GM23248 (cell line): Measurements from ENCODE around the gene CNDP1. TPM values are rescaled to one million over a fixed set of nuclear protein-coding genes. Genes with fewer than 3 reads are reported as not detected.

Source experiments
- DNase-seq: peaks from one replicate; pipeline ENCODE4 v3.0.0-alpha.2; 2015
- H2AFZ ChIP-seq: fragments of 200-600 bp; sonication (generic); 2 replicates; pipeline ENCODE4 v1.6.1; 2016; ENCODE audit warnings: antibody characterized with exemption
- H3F3A ChIP-seq: fragments of 200-600 bp; sonication (generic); 2 replicates; pipeline ENCODE4 v1.6.1; 2016; ENCODE audit warnings: mild to moderate bottlenecking, antibody characterized with exemption, mixed run types; ENCODE audit not compliant: insufficient read depth
- H3K27ac ChIP-seq: fragments of 200-600 bp; sonication (generic); 2 replicates; pipeline ENCODE4 v1.5.1; 2016; ENCODE audit warnings: mild to moderate bottlenecking
- H3K27me3 ChIP-seq: fragments of 200-600 bp; sonication (generic); replicated peaks from 2 replicates; pipeline ENCODE4 v1.6.1; 2016; ENCODE audit warnings: mild to moderate bottlenecking; ENCODE audit not compliant: insufficient read depth
- H3K36me3 ChIP-seq: fragments of 200-600 bp; sonication (generic); 2 replicates; pipeline ENCODE4 v1.6.1; 2016; ENCODE audit warnings: low read depth, mild to moderate bottlenecking
- H3K4me1 ChIP-seq: fragments of 200-600 bp; sonication (generic); 2 replicates; pipeline ENCODE4 v1.6.1; 2016; ENCODE audit warnings: mild to moderate bottlenecking; ENCODE audit not compliant: insufficient read depth
- H3K4me2 ChIP-seq: fragments of 200-600 bp; sonication (generic); one replicate; pipeline ENCODE4 v1.6.1; 2016; ENCODE audit warnings: mild to moderate bottlenecking; ENCODE audit not compliant: unreplicated experiment
- H3K4me3 ChIP-seq: fragments of 200-600 bp; sonication (generic); 2 replicates; pipeline ENCODE4 v1.5.1; 2016; ENCODE audit warnings: mild to moderate bottlenecking
- H3K79me2 ChIP-seq: fragments of 200-600 bp; sonication (generic); 2 replicates; pipeline ENCODE4 v1.6.1; 2016; ENCODE audit warnings: mild to moderate bottlenecking; ENCODE audit not compliant: insufficient read depth
- H3K9ac ChIP-seq: fragments of 200-600 bp; sonication (generic); 2 replicates; pipeline ENCODE4 v1.6.1; 2016; ENCODE audit warnings: mild to moderate bottlenecking
- H3K9me2 ChIP-seq: fragments of 200-600 bp; sonication (generic); 2 replicates; pipeline ENCODE4 v1.6.1; 2016; ENCODE audit warnings: mixed run types, mild to moderate bottlenecking, moderate library complexity; ENCODE audit not compliant: insufficient read depth
- H3K9me3 ChIP-seq: fragments of 200-600 bp; sonication (generic); one replicate; pipeline ENCODE4 v1.6.1; 2017; ENCODE audit warnings: low read depth
- H4K20me1 ChIP-seq: fragments of 200-600 bp; sonication (generic); 2 replicates; pipeline ENCODE4 v1.6.0; 2016; ENCODE audit not compliant: insufficient read depth
- EZH2 ChIP-seq: fragments of 200-600 bp; sonication (generic); IDR thresholded peaks from 2 replicates; pipeline ENCODE4 v1.6.1; 2018; ENCODE audit warnings: antibody characterized with exemption, mild to moderate bottlenecking; ENCODE audit not compliant: insufficient read depth, poor library complexity, severe bottlenecking
- EZH2phosphoT487 ChIP-seq: fragments of 200-600 bp; sonication (generic); IDR thresholded peaks from 2 replicates; pipeline ENCODE4 v1.6.1; 2018; ENCODE audit warnings: antibody characterized with exemption, moderate library complexity, mild to moderate bottlenecking, low read depth; ENCODE audit not compliant: insufficient read depth
- WGBS, 2 experiments: methylation state at CpG; one replicate each; pipeline ENCODE4 v1.1.6; 2015 to 2017; ENCODE audit warnings: low lambda C conversion rate in 2 of 2, low coverage in 1 of 2; ENCODE audit errors: missing lambda C conversion rate in 2 of 2; 5-methylcytosine and 5-hydroxymethylcytosine counted together
- in situ Hi-C: fragments of 300-500 bp; cut with MboI; formaldehyde crosslinking; loops from 2 replicates; pipeline ENCODE4 v1.15.0; 2020
- polyA plus RNA-seq: library from polyadenylated mRNA; unstranded; fragments of >200 nt; fragmentation: Nextera tagmentation; extraction: Ambion mirVana; gene quantifications from 2 replicates; pipeline ENCODE4 v1.2.1, GENCODE V29; 2016
- total RNA-seq: library from RNA; depleted of rRNA; stranded (reverse); fragments of >200 nt; shearing (Covaris generic); gene quantifications from 2 replicates; pipeline ENCODE4 v1.2.3, GENCODE V29; 2014

The CNDP1 gene
- total and polyA plus RNA-seq, 2 experiments from 2014 or later, result not detected

GRCh38 chr18:74529811-74530583 lies 4.3 kb upstream of the CNDP1 start:
- H3K4me3 ChIP-seq, result no peak overlapping the region
- DNase-seq, result no peak
- no peak overlapping the region for H3K4me2 ChIP-seq
- no peaks in the 10 kb centered on the region for H3K79me2 ChIP-seq
- in situ Hi-C loops, result no loop called here
- H4K20me1 ChIP-seq, result no peaks in the 10 kb centered on the region
- H3K4me1 ChIP-seq, result no peaks in the 10 kb centered on the region
- no peaks in the 10 kb centered on the region for H3K36me3 ChIP-seq
- no peaks in the 10 kb centered on the region for H3K27me3 ChIP-seq
- TF ChIP-seq EZH2phosphoT487, result no peak
- TF ChIP-seq EZH2, result no peak
- H3K27ac ChIP-seq, result no peak overlapping the region
- no peaks in the 10 kb centered on the region for H3F3A ChIP-seq
- H3K9ac ChIP-seq, result no peak overlapping the region
- no peaks in the 10 kb centered on the region for H3K9me3 ChIP-seq
- no peak overlapping the region for H2AFZ ChIP-seq
- H3K9me2 ChIP-seq, result no peaks in the 10 kb centered on the region
- whole genome bisulfite sequencing, 2 experiments, result 66 to 72% methylated on average over 21 to 25 of the region's 25 CpGs

DNA sequence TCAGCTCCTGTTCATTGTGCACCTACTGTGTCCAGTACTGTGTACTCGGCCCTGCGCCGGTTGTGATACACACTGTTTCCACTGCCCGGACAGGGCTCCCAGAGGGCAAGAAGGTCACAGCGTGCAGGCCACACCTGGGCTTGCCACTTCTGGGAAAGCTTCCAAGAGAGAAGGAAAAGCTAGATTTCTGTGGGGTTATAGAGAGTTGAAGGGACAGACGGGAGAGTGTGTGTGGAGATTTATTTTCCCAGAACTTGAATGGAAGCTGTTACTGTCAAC lies 3.8 kb upstream of the CNDP1 start:
- DNase-seq, result no peak
- 70 to 74% methylated on average over 6 of the region's 6 CpGs for WGBS, 2 experiments
- no peaks in the 10 kb centered on the region for H3K9me3 ChIP-seq
- no peak overlapping the region for H3K4me2 ChIP-seq
- TF ChIP-seq EZH2phosphoT487, result no peak
- no peak for TF ChIP-seq EZH2
- in situ Hi-C loops, result no loop called here
- H3K27ac ChIP-seq, result no peak overlapping the region
- no peaks in the 10 kb centered on the region for H3K9me2 ChIP-seq
- H3K79me2 ChIP-seq, result no peaks in the 10 kb centered on the region
- H3K27me3 ChIP-seq, result no peaks in the 10 kb centered on the region
- H2AFZ ChIP-seq, result no peak overlapping the region
- H3K4me1 ChIP-seq, result no peaks in the 10 kb centered on the region
- no peaks in the 10 kb centered on the region for H3F3A ChIP-seq
- H3K9ac ChIP-seq, result no peak overlapping the region
- H3K4me3 ChIP-seq, result no peak overlapping the region
- no peaks in the 10 kb centered on the region for H4K20me1 ChIP-seq
- no peaks in the 10 kb centered on the region for H3K36me3 ChIP-seq

DNA sequence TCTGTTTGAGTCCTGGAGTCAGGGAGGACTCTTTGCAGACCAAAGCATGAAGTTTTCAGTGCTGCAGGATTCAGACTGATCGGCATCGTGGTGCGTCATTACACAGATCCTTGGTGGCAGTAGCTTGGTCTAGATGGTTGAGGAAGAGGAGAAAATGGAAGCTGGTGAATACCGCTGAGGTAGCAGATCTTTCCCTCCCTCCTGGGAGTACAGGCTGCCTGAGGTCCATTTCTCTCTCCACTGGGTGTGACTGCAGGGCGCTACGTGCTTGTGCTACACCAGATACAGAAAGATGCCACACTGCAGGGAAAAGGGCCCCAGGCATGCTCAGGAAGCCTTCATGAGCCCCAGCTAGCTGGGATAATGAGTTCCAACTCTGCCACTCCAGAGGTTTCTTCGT lies 3.3 kb upstream of the CNDP1 start:
- H3K9ac ChIP-seq, result no peak overlapping the region
- H2AFZ ChIP-seq, result no peak overlapping the region
- no peak overlapping the region for H3K4me2 ChIP-seq
- no peaks in the 10 kb centered on the region for H3K79me2 ChIP-seq
- WGBS, 2 experiments, result 49 to 52% methylated on average over 7 of the region's 7 CpGs
- H3K4me1 ChIP-seq, result no peaks in the 10 kb centered on the region
- H3K36me3 ChIP-seq, result no peaks in the 10 kb centered on the region
- no peak for TF ChIP-seq EZH2phosphoT487
- no peak for TF ChIP-seq EZH2
- in situ Hi-C loops, result no loop called here
- no peak for DNase-seq
- no peaks in the 10 kb centered on the region for H3F3A ChIP-seq
- no peak overlapping the region for H3K27ac ChIP-seq
- no peaks in the 10 kb centered on the region; the same call in 1 of the 2 replicates for H3K27me3 ChIP-seq
- no peaks in the 10 kb centered on the region for H3K9me2 ChIP-seq
- no peak overlapping the region for H3K4me3 ChIP-seq
- no peaks in the 10 kb centered on the region for H3K9me3 ChIP-seq
- H4K20me1 ChIP-seq, result no peaks in the 10 kb centered on the region

DNA sequence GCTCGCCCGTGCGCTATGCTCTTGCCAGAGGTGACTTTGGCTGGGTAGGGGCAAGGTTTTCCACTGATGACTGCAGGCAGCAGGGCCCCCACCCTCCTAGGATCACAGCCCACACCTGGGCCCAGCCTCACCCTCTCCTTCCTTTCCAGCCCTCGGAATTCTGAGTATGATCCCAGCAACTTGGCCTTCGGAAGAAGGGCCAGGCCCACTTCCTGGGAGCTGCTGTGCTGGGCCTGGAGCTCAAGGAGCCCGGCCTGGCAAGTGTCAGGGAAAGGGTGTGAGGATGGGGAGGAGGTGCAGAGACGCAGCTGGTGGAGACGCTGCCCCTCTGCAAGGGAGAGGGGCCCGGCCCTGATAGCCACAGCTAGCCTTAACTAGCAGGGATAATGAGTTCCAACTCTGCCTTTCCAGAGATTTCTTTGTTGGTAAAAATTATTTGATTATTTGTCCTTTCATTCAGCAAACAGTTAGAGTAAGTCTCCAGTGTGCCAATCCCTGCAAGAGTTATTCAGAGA lies 1.7 kb upstream of the CNDP1 start:
- H3K4me3 ChIP-seq, result no peak overlapping the region
- in situ Hi-C loops, result no loop called here
- TF ChIP-seq EZH2phosphoT487 (no peak), EZH2 (no peak)
- H3K27me3 ChIP-seq, result no peaks in the 10 kb centered on the region; the same call in 1 of the 2 replicates
- no peaks in the 10 kb centered on the region for H3F3A ChIP-seq
- H2AFZ ChIP-seq, result no peak overlapping the region
- H3K36me3 ChIP-seq, result no peaks in the 10 kb centered on the region
- H3K9me2 ChIP-seq, result no peaks in the 10 kb centered on the region
- H3K9me3 ChIP-seq, result no peaks in the 10 kb centered on the region
- no peak overlapping the region for H3K27ac ChIP-seq
- DNase-seq, result no peak
- no peak overlapping the region for H3K9ac ChIP-seq
- no peaks in the 10 kb centered on the region for H3K4me1 ChIP-seq
- H3K79me2 ChIP-seq, result no peaks in the 10 kb centered on the region
- no peak overlapping the region for H3K4me2 ChIP-seq
- WGBS, 2 experiments, result 49 to 53% methylated on average over 8 to 9 of the region's 9 CpGs
- no peaks in the 10 kb centered on the region for H4K20me1 ChIP-seq
